Peyer's patch (tissue), 4 donors: ENCODE results near the gene TRAPPC2L. TPM values are rescaled to one million over a fixed set of nuclear protein-coding genes. Genes with fewer than 3 reads are reported as not detected.
A peak's percentile ranks its signal among the peaks of the same experiment; 100 is the strongest.
"Not testable (repeated sequence)": the region's sequence is repeated elsewhere in the genome, so short reads cannot be mapped to it uniquely, and the experiment has no call there.

Experiments used
- DNase-seq, 3 donors: peaks; one replicate each; pipeline ENCODE4 v3.0.0-alpha.2; 2017 to 2019
- H3K27ac ChIP-seq, 4 donors: fragments of 200-600 bp; sonication (generic); one replicate each; pipeline ENCODE4 v1.5.1; 2016 to 2019
- H3K27me3 ChIP-seq, 2 donors: fragments of 200-600 bp; sonication (generic); one replicate each; pipeline ENCODE4 v1.5.1; 2019
- H3K36me3 ChIP-seq, 3 donors: fragments of 200-600 bp; sonication (generic); one replicate each; pipeline ENCODE4 v1.5.1; 2016 to 2019
- H3K4me1 ChIP-seq, 4 donors: fragments of 200-600 bp; sonication (generic); one replicate each; pipeline ENCODE4 v1.5.1; 2016 to 2019
- H3K4me3 ChIP-seq, 4 donors: fragments of 200-600 bp; sonication (generic); 1 replicate in 3 of 4; 2 replicates in 1 of 4; pipeline ENCODE4 v1.5.1; 2016 to 2019; ENCODE audit warnings: mild to moderate bottlenecking in 1 of 4
- H3K9me3 ChIP-seq, 4 donors: fragments of 200-600 bp; sonication (generic); one replicate each; pipeline ENCODE4 v1.5.1; 2016 to 2019; ENCODE audit warnings: mild to moderate bottlenecking in 1 of 4
- CTCF ChIP-seq, 6 experiments: fragments of 450-650 bp in 4 of 6; fragments of 200-600 bp in 2 of 6; sonication (generic) in 1 of 6; IDR thresholded peaks; one replicate each; pipeline ENCODE4 v1.5.1; 2017 to 2019; ENCODE audit warnings: antibody characterized with exemption in 6 of 6, mild to moderate bottlenecking in 3 of 6, moderate library complexity in 1 of 6
- POLR2A ChIP-seq, 2 donors: fragments of 450-650 bp; IDR thresholded peaks; one replicate each; pipeline ENCODE4 v1.5.1; 2017; ENCODE audit warnings: antibody characterized with exemption in 2 of 2, mild to moderate bottlenecking in 2 of 2, moderate library complexity in 2 of 2
- total RNA-seq, 4 donors: library from RNA; depleted of rRNA; stranded (reverse); fragments of >200 nt; gene quantifications; one replicate each; pipeline ENCODE4 v1.1.0, GENCODE V29; 2016

Gene TRAPPC2L
- total RNA-seq, 4 donors from 2014 or later, result 20.4 to 47.9 (median 35.4) TPM

- Histone ChIP-seq H3K36me3 (peaks cover 0 to 29% (median 0%) of the 10 kb centered on the region in 3 donors), H3K27ac (no peak overlapping the region), H3K4me3 (no peak overlapping the region), H3K4me1 (peaks cover 0 to 4% (median under 1%) of the 10 kb centered on the region in 4 donors), H3K9me3 (no peaks in the 10 kb centered on the region), H3K27me3 (no peaks in the 10 kb centered on the region)
- no peak for TF ChIP-seq POLR2A (IDR thresholded peaks at IDR 0.05)
- no peak for TF ChIP-seq CTCF (IDR thresholded peaks at IDR 0.05)
- no peak for DNase-seq
These were observed 35.6 kb upstream of the TRAPPC2L start for GRCh38 chr16:88821168-88821850.

- H3K27me3 ChIP-seq, result no peaks in the 10 kb centered on the region
- H3K4me3 ChIP-seq, result no peak overlapping the region
- TF ChIP-seq CTCF (IDR thresholded peaks at IDR 0.05), result no peak
- TF ChIP-seq POLR2A (IDR thresholded peaks at IDR 0.05), result no peak
- H3K36me3 ChIP-seq, result peaks cover 0 to 38% (median 0%) of the 10 kb centered on the region in 3 donors
- no peak overlapping the region for H3K27ac ChIP-seq
- no peaks in the 10 kb centered on the region for H3K9me3 ChIP-seq
- DNase-seq, result no peak
- H3K4me1 ChIP-seq, result peaks cover 0 to 9% (median 2%) of the 10 kb centered on the region in 4 donors
These were observed 34.5 kb upstream of the TRAPPC2L start for GRCh38 chr16:88822281-88823040.

- peaks cover 0 to 47% (median 0%) of the 10 kb centered on the region in 3 donors for H3K36me3 ChIP-seq
These were observed 33.3 kb upstream of the TRAPPC2L start for GRCh38 chr16:88823646-88824045.

GRCh38 chr16:88824256-88825077, 32.5 kb upstream of the TRAPPC2L start:
- Histone ChIP-seq H3K4me3 (no peak overlapping the region), H3K9me3 (no peaks in the 10 kb centered on the region), H3K27ac (no peak overlapping the region), H3K4me1 (peaks cover 0 to 9% (median 2%) of the 10 kb centered on the region in 4 donors), H3K27me3 (no peaks in the 10 kb centered on the region), H3K36me3 (peaks cover 0 to 55% (median 0%) of the 10 kb centered on the region in 3 donors)
- no peak for DNase-seq
- TF ChIP-seq POLR2A (IDR thresholded peaks at IDR 0.05), result no peak
- TF ChIP-seq CTCF (IDR thresholded peaks at IDR 0.05), result no peak

More at GRCh38 chr16:88823646-88824045, 33.3 kb upstream of the TRAPPC2L start:
- H3K27me3 ChIP-seq, H3K4me1 ChIP-seq, H3K27ac ChIP-seq, DNase-seq, H3K9me3 ChIP-seq, H3K4me3 ChIP-seq: not testable (repeated sequence)

GRCh38 chr16:88825146-88825545, 31.8 kb upstream of the TRAPPC2L start:
- Histone ChIP-seq H3K27me3 (no peaks in the 10 kb centered on the region), H3K27ac (peak overlapping the region in 1 of 4 donors; percentile 62), H3K4me1 (peaks cover 0 to 9% (median 2%) of the 10 kb centered on the region in 4 donors), H3K4me3 (no peak overlapping the region), H3K9me3 (no peaks in the 10 kb centered on the region), H3K36me3 (peaks cover 0 to 58% (median 0%) of the 10 kb centered on the region in 3 donors)
- DNase-seq, result no peak
- no peak for TF ChIP-seq CTCF (IDR thresholded peaks at IDR 0.05)
